NCI-H1417 treated with DMSO at 0.1 percent for 48 hours (cell line): ENCODE data around the gene DNAH5.
A peak's percentile ranks its signal among the peaks of the same experiment; 100 is the strongest.

Source experiments
- DNase-seq: peaks from one replicate; lab custom pipeline; 2025; lab: John Stamatoyannopoulos, UW

The DNAH5 gene

GRCh38 chr5:13934921-13935320 lies 9.6 kb downstream of the DNAH5 start:
- DNase-seq = no peak

DNA sequence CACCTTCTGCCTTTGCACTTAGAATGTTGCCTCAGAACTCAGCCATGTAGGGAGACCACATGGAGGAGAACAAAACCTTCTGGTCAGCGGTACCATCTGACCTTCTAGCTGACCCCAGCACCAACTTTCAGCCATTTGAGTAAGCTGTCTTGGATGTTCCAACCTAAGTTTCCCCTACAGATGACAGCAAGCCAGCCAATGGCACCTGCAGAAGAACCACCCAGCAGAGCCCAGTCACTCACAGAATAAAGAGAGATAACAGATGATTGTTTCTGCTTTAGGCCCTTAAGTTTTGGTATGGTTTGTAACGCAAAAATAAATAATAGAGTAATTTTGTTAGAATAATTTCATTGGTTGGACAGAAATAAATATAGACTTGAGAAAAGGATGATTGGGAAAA lies 10.4 kb downstream of the DNAH5 start:
- DNase-seq = no peak

- DNase-seq = no peak
These were observed 11.9 kb downstream of the DNAH5 start for GRCh38 chr5:13932561-13932960.

DNA sequence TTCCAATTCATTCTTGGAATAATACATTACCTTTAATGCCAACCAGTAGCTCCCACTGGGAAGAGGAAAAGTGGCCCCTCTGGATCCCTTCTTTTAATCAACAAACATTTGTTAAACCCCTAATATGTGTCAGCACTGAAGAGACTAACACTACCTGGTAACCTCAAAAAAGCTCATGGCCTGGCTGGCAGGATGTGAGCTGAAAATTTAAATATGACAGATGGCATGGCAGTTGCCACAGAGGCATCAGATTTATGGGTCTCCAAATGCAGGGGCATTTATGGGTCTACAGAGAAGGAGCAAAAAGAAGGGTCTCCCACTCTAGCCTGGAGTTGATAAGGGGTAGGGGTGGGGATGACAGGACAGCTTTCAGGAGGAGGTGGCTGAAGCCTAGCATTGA lies 12.5 kb downstream of the DNAH5 start:
- no peak for DNase-seq

DNA sequence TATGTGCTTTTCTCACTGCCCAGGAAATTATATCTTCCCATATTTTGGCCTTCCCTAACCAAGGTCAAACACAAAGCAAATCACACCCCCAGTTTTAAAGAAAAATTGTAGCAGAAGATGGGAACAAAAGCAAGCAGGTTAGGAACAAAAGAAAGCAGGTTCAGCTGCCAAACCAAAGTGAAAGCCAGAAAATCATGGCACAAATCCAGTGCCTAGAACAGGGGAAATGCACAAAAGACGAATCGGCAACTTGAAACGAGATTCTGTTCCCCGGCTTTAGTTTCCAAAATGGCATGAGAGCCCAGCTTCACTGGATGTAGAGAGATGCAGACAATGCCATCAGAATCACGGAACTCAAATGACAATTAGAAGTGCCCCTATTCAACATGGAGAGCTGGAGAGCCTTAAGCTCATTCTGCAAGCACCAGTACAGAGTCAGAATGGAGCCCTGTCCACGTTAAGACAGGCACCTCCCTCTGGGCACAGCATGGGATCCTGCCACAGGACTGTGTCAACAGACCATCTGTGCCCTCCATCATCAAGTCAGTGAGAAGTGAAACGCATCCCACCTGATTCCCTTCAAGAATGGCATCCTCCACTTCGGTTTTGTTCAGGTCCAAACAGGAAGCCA lies 13.8 kb downstream of the DNAH5 start:
- no peak for DNase-seq

DNA sequence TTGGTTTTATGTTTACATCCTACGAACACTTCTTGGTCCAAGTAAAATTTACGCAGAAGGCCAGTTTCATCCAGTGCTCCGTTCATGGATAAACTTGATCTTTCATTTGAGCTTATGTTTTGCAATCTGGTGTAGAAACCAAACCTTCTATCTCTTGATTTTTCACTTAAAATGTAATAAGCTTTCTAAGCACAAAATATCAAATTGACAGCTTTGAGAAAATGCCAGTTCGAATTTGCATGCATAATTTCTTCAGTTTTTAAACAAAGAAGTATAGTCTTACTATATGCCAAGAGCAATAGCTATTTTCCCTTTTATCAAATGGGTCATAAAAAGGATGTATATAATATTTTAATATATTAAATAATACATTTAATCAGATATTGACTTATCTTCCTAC lies 17.8 kb downstream of the DNAH5 start:
- no peak for DNase-seq

DNA sequence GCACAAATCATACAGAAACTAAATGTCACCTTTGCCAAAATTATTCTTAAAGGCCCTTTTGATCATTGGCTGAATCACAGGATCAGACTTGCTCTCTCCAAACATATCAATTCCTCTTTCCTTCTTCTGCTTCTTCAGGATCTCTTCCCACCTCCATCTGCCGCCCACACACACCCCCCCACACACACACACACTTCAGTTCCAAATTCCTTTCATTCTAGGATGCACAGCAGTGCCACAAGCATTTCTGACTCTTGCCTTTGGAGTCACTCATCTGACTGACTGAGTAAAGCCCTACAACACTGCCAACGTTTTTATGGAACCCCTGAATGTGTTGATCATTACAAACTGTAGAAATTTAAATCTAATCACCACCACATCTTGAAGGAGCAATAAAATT lies 22.9 kb downstream of the DNAH5 start:
- no peak for DNase-seq

DNA sequence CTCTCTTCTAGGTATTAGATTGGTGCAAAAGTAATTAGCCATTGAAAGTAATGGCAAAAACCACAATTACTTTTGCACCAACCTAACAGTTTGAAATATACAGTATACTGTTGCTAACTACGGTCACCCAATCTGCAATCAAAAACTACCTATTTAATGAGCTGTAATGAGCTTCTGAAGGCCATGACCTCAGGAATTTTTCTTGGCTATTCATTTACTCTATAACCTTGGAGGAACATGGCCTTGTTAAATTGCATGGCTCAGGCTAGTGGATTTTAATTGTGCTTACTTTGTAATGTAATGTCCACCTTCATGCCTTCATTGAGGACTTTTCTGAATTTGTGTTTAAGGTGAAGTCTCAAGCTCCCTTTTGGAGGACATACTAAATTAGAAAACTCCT lies 24.7 kb downstream of the DNAH5 start:
- DNase-seq = no peak

DNA sequence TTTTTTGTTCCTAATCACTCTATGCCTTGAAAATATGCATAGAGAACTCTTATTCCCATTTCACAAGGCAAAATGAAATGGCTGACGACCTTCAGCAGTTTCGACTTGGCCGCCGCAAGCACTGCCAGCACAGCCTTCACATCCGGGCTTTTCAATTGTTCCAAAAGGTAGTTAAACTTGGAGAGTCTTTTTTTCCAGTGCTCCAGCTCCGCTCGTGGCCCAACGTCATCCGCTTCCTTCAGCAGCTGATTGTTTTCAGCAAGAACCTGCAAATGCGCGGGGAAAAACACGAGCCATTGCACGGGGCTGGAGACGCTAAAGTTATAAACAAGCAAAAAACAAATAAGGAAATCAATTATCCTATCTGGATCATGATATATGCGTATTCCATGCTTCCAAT lies 25.4 kb downstream of the DNAH5 start:
- DNase-seq = no peak

DNA sequence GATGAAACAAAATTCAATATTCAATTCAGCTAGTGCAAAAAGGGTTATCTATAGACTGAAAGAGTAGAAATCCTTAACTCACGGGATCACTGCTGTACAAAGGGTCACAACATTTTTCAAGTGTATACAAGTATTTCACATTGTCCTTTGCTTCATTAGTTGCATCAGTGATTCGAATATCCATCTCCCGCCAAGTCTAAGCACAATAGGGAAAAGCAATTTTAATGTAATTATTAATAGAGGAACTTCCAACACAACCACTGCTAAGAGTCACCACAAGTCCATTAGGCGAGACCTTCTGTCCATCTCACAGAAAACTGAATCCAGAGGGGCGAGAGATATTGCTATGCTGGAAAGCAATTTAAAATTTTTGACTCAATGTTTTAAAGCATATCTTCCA lies 27.4 kb downstream of the DNAH5 start:
- no peak for DNase-seq

DNA sequence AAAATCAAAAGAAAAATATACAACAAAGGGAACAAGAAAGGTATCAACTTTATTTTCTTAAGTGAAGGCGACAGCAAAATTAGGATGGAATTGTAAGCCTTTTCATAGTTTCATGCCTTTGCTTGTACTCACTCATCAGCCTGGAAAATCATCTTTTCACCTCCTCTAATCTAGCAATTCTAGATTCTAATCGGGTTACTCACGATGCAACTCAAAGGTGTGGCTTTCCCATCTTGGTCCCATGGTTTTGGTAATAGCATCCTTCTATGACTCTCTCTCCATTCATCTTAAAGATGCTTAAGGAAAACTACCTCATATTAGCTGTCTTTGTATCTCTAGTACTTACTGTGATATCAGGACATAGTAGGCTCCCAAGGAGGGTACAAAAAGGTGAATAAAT lies 30.5 kb downstream of the DNAH5 start:
- no peak for DNase-seq

DNA sequence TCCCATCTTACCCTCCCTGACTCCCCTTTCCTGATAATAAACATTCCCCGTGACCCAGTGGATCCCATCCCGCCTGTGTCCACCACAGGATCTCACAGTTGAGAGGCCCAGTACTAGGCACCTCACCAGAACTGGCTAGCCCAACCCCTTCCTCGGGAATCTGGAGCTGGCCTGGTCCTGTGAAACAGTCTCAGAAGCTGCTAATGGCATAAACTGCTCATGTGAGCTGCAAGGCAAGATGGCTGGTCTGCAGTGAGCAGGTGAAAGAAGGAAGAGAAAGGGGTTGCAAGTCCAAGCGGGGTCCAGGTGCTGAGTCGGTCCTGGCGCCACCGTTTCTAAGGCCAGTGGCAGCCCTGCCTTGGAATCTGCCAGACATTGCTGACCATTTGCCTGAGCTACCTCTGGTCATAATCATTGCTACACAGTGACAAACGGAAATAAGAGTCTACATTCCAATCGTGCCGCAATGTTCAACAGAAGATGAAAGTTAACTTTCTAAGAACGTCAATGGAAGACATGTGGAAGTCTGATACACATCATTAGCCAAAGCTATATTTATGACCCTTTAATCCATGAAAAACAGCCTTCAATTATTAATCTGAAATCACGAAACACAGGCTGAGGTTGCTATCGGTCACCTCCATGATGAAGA lies 33.7 kb downstream of the DNAH5 start:
- DNase-seq = no peak

DNA sequence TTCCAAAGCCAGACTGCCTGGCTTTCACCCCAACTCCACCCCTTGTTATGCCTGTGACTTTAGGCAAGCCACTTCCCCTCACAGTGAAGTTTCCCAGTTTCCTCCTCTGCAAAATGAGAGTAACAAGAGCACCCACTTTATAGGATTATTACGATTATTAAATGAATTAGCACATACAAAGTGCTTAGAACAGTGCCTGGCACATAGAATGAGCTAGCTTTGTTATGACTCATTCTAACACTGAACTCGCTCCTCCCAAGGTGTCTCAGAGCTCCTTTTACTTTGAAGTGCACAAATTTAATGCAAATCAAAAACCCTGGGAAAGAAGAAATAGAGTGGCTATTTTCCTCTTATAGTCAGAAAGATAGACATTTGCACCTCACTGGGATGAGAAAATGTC lies 34.3 kb downstream of the DNAH5 start:
- DNase-seq = no peak

DNA sequence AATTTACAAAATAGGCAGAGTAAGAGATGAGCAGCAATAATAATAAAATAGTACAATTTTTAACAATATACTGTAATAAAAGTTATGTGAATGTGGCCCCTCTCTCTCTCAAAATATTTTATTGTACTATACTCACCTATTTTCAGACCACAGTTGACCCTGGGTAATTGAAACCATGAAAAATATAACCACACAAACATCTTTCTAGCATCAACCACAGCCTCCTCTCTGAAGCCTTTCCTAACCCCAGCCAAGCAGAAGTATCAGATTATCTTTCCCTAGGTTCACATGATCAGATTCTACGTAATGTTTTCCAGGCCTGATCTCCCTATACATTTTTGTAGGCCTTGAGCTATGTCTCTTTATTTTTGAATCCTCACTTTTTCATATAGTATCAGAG lies 35.2 kb downstream of the DNAH5 start:
- DNase-seq = no peak

DNA sequence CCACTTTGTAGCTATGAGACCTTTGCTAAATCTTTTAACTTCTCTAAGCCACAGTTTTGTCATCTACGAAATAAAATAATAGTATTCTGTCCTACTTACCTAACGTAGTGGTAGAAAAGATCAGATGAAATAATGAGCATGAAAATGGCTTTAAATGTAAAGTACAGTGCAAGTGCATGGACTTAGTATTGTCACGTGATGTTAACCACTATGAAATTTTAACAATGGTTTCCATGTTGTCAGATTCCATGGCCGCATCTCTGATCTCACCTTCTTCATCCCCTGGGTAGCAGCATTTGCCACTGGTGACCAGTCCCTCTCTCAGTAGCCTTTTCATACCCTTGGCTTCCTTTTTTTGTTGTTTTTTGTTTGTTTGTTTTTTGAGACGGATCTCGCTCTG lies 45.9 kb downstream of the DNAH5 start:
- DNase-seq = no peak

GRCh38 chr5:13878357-13878756 lies 66.1 kb downstream of the DNAH5 start:
- DNase-seq = no peak

DNA sequence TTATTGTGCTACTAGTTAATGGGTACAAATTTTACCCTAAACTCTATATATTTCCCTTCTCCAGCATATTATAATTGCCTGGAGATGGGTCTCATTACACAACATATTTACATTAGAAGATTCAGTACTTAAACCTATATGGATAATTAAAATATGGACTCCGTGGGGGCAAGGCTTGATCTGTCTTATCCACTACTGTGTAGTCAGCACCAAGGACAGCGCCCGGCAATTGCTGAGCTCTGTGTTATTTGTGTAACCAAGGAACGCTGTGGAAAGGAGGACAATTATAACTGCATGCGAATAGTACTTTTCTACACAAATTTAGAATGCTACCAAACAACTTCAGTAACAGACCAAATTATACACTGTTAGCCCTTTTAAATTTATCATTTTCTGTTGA lies 77.7 kb downstream of the DNAH5 start:
- no peak for DNase-seq

DNA sequence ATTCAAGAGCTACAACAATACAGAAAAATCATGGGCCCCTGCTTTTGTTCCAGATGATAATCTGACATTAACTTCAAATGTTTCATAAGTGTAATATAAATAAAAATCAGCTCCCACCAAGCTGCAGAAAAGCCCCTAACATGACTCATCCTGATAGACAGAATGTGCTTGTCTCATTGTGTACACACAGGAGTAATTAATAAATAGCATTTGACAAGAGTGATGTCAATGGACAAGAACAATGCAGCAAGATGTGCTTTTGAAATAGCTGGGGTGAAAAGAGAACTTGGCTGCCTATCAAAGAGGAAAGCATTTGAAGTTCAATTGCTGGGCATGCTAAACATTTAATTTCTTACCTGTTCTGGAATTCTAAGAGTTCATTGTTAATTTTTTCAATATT lies 79.2 kb downstream of the DNAH5 start:
- DNase-seq = no peak

GRCh38 chr5:13860146-13860545 lies 84.3 kb downstream of the DNAH5 start:
- no peak for DNase-seq

- no peak for DNase-seq
These were observed 85.0 kb downstream of the DNAH5 start for GRCh38 chr5:13859270-13860065.

DNA sequence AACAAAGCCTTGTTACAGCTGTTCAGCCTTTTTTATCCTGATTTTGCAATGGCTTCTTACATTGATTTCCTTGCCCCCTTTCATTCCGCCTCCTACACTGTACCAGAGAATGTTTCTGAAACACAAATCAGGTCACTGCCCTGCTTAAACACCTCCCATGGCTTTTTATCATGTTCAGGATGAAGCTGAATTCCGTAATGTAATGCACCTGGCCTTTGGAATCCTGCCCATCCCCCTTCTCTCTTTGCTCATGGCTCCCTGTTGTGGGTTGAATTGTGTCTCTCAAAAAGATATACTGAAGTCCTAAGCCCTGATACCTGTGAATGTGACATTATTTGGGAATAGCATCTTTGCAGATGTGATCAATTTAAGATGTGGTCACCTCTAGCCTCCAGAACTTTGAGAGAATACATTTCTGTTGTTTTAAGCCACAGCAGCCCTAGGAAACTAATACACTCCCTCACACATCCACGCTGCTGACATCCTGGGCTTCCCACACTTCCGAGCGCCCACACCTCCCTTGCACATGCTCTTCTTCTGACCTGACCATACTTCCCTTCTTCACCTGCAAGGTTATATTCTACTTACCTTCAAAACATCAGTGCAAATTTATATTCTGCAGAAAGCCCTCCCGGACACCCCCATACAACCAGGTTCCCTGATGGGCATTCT lies 101.2 kb downstream of the DNAH5 start:
- DNase-seq = peak; percentile 78

DNA sequence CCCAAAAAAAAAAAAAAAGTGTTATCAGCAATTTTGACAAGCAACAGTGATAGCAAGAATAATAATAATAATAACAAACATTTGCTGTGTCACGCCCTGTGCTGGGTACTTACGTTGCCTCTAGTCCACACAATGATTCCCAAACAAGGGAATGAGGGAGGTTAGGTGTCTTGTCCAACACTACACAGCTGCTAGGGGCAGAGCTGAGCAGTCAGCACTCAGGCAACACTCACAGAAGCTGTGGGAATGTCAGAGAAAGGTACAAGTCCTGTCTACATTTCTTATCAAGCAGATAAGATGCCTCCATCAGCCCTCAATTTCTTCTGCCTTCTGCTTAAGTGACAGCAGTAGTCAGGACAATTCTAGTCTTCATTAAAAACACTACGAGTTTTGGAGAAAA lies 111.0 kb downstream of the DNAH5 start:
- DNase-seq = no peak

GRCh38 chr5:13831351-13831750 lies 113.1 kb downstream of the DNAH5 start:
- DNase-seq = no peak
